ENCODE results near the gene CORO2A.

CORO2A gene

DNA sequence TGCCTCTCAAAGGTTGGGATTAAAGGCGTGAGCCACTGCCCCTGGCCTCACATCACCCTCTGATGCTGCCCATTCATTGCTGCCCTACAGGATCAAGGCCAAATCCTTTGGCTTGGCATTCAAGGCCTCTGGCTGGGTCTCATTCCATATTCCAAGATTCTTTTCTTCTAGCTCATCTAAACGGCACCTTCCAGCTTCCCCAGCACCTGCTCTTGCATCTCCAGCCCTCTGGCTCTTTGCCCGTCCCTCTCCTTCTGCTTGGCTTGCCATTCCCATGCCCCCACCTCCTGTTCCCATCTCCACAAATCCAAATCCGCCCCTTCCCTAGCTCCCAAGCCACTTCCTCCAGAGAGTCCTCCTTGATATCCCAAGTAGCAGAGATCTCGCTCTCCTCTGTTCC is 33.1 kb downstream of the CORO2A start:
- no peak for DNase-seq (ENCODE audit: low read depth)
- TF ChIP-seq, protein P1, sequence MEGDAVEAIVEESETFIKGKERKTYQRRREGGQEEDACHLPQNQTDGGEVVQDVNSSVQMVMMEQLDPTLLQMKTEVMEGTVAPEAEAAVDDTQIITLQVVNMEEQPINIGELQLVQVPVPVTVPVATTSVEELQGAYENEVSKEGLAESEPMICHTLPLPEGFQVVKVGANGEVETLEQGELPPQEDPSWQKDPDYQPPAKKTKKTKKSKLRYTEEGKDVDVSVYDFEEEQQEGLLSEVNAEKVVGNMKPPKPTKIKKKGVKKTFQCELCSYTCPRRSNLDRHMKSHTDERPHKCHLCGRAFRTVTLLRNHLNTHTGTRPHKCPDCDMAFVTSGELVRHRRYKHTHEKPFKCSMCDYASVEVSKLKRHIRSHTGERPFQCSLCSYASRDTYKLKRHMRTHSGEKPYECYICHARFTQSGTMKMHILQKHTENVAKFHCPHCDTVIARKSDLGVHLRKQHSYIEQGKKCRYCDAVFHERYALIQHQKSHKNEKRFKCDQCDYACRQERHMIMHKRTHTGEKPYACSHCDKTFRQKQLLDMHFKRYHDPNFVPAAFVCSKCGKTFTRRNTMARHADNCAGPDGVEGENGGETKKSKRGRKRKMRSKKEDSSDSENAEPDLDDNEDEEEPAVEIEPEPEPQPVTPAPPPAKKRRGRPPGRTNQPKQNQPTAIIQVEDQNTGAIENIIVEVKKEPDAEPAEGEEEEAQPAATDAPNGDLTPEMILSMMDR (IDR thresholded peaks at IDR 0.05; ENCODE audit: control insufficient read depth, insufficient read depth, low read depth, low read length, missing control alignments), result no peak
- no peak overlapping the region for H3K4me3 ChIP-seq (ENCODE audit: control insufficient read depth, low read depth, low read length)

DNA sequence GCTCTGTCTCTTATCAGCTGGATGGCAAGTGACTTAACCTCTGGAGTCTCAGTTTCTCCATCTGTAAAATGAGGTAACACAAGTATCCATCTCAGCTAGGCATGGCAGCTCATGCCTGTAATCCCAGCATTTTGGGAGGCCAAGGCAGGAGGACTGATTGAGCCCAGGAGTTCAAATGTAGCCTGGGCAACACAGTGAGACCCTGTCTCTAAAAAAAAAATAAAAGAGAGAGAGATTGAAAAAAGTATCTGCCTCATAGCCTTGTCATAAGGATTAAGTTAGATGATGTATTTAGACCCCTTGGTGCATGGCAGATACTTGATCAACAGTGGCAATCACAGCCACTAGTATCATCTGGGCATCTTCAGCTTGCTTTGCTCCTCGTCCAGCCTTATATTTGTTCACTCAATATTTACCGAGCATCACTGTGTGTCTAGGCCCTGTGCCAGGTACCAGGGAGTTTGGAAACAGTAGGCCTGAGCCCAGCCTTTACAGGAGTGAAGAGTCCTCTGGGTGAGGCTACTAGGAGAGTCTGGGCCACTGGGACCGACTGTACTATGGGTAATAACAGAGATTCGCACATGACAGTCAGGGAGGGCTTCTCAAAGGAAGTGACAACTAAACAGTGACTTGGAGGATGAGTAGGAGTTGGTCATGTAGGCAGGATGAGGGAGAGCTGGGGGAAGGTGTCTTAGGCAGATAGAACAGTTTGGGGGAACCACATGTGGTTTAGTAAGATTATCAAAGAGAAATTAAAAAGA is 34.2 kb downstream of the CORO2A start:
- TF ChIP-seq, protein P1 (IDR thresholded peaks at IDR 0.05; ENCODE audit: control insufficient read depth, insufficient read depth, low read depth, low read length, missing control alignments), result no peak
- H3K4me3 ChIP-seq (ENCODE audit: control insufficient read depth, low read depth, low read length), result no peak overlapping the region
- no peak for DNase-seq (ENCODE audit: low read depth)

DNA sequence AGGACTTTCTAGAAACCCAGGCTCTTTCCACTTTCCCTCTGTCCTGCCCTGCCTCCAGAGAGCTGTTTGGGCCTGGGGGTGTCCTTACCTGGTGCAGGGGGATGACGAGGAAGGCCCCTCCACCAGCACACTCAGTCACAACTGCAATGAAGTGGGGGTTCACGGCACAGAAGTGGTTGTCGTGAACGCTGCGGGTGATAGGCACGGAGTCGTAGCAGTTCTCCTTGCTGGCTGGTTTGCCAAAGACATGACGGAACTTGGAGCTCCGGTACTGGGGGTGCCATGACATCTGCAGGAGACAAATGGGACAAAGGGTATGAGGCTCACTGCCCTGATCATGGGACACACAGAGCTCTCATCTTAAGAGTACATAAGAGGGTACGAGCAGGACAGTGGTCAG is 35.1 kb downstream of the CORO2A start:
- no peak overlapping the region for H3K4me3 ChIP-seq (ENCODE audit: control insufficient read depth, low read depth, low read length)
- TF ChIP-seq, protein P1 (IDR thresholded peaks at IDR 0.05; ENCODE audit: control insufficient read depth, insufficient read depth, low read depth, low read length, missing control alignments), result no peak
- DNase-seq (ENCODE audit: low read depth), result no peak

DNA sequence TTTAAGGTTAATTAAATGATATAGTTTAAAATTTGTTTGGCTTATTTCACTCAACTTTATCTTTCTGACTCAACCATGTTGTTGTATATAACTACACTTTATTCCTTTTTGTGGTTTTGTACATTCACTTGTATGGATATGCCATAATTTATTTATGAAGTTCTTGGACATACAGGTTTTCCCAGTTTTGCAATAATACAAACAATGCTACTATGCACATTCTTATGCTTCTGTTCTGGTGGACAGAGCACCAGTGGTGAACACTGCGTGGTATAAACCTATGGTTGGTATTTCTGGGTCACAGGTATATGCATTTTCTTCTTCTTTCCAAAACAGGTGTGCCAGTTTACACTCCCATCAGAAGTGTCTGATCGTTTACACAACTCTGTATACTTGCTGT is 37.8 kb downstream of the CORO2A start:
- DNase-seq (ENCODE audit: low read depth), result no peak
- TF ChIP-seq, protein P1 (IDR thresholded peaks at IDR 0.05; ENCODE audit: control insufficient read depth, insufficient read depth, low read depth, low read length, missing control alignments), result no peak
- no peak overlapping the region for H3K4me3 ChIP-seq (ENCODE audit: control insufficient read depth, low read depth, low read length)

GRCh38 chr9:98152526-98152925 is 39.9 kb downstream of the CORO2A start:
- DNase-seq (ENCODE audit: low read depth), result no peak
- TF ChIP-seq, protein P1 (IDR thresholded peaks at IDR 0.05; ENCODE audit: control insufficient read depth, insufficient read depth, low read depth, low read length, missing control alignments), result no peak
- no peak overlapping the region for H3K4me3 ChIP-seq (ENCODE audit: control insufficient read depth, low read depth, low read length)

- H3K4me3 ChIP-seq (ENCODE audit: control insufficient read depth, low read depth, low read length), result no peak overlapping the region
- TF ChIP-seq, protein P1 (IDR thresholded peaks at IDR 0.05; ENCODE audit: control insufficient read depth, insufficient read depth, low read depth, low read length, missing control alignments), result no peak
- DNase-seq (ENCODE audit: low read depth), result no peak
Observed at GRCh38 chr9:98150721-98151120, 41.7 kb downstream of the CORO2A start.
